ENCODE measurements around the gene AMMECR1.

Gene AMMECR1

GRCh38 chrX:110310000-110310790 lies 7.7 kb downstream of the AMMECR1 start:
- Histone ChIP-seq H3K27me3 (ENCODE audit: control insufficient read depth in 1 of 2, insufficient read depth in 2 of 2, low read length in 2 of 2) (no peaks in the 10 kb centered on the region), H3K27ac (ENCODE audit: low read depth, low read length) (no peak overlapping the region), H3K36me3 (ENCODE audit: insufficient read depth, low read length) (no peaks in the 10 kb centered on the region), H3K4me3 (ENCODE audit: low read depth in 1 of 2, low read length in 2 of 2) (no peak overlapping the region), H3K4me1 (ENCODE audit: insufficient read depth, low read length) (no peaks in the 10 kb centered on the region), H3K9me3 (ENCODE audit: low read length) (no peaks in the 10 kb centered on the region), H3K9ac (ENCODE audit: low read length) (no peak overlapping the region)

- Histone ChIP-seq H3K27ac (ENCODE audit: low read depth, low read length) (no peak overlapping the region), H3K27me3 (ENCODE audit: control insufficient read depth in 1 of 2, insufficient read depth in 2 of 2, low read length in 2 of 2) (no peaks in the 10 kb centered on the region), H3K9me3 (ENCODE audit: low read length) (no peaks in the 10 kb centered on the region), H3K4me1 (ENCODE audit: insufficient read depth, low read length) (no peaks in the 10 kb centered on the region), H3K36me3 (ENCODE audit: insufficient read depth, low read length) (no peaks in the 10 kb centered on the region), H3K4me3 (ENCODE audit: low read depth in 1 of 2, low read length in 2 of 2) (no peak overlapping the region), H3K9ac (ENCODE audit: low read length) (no peak overlapping the region)
Measured at GRCh38 chrX:110308220-110308619, 9.7 kb downstream of the AMMECR1 start.

GRCh38 chrX:110304884-110305283 lies 13.0 kb downstream of the AMMECR1 start:
- no peak overlapping the region for H3K9ac ChIP-seq (ENCODE audit: low read length)
- peaks cover 4% of the 10 kb centered on the region for H3K9me3 ChIP-seq (ENCODE audit: low read length)
- no peaks in the 10 kb centered on the region for H3K27me3 ChIP-seq (ENCODE audit: control insufficient read depth in 1 of 2, insufficient read depth in 2 of 2, low read length in 2 of 2)
- H3K4me1 ChIP-seq (ENCODE audit: insufficient read depth, low read length), result no peaks in the 10 kb centered on the region
- no peak overlapping the region for H3K27ac ChIP-seq (ENCODE audit: low read depth, low read length)
- H3K4me3 ChIP-seq (ENCODE audit: low read depth in 1 of 2, low read length in 2 of 2), result no peak overlapping the region
- no peaks in the 10 kb centered on the region for H3K36me3 ChIP-seq (ENCODE audit: insufficient read depth, low read length)

GRCh38 chrX:110304371-110304770 lies 13.5 kb downstream of the AMMECR1 start:
- Histone ChIP-seq H3K4me3 (ENCODE audit: low read depth in 1 of 2, low read length in 2 of 2) (no peak overlapping the region), H3K9ac (ENCODE audit: low read length) (no peak overlapping the region), H3K4me1 (ENCODE audit: insufficient read depth, low read length) (no peaks in the 10 kb centered on the region), H3K36me3 (ENCODE audit: insufficient read depth, low read length) (no peaks in the 10 kb centered on the region), H3K27me3 (ENCODE audit: control insufficient read depth in 1 of 2, insufficient read depth in 2 of 2, low read length in 2 of 2) (no peaks in the 10 kb centered on the region), H3K27ac (ENCODE audit: low read depth, low read length) (no peak overlapping the region), H3K9me3 (ENCODE audit: low read length) (peaks cover 4% of the 10 kb centered on the region)

- no peak overlapping the region for H3K9ac ChIP-seq (ENCODE audit: low read length)
- no peaks in the 10 kb centered on the region for H3K36me3 ChIP-seq (ENCODE audit: insufficient read depth, low read length)
- H3K27ac ChIP-seq (ENCODE audit: low read depth, low read length), result no peak overlapping the region
- no peaks in the 10 kb centered on the region for H3K4me1 ChIP-seq (ENCODE audit: insufficient read depth, low read length)
- no peak overlapping the region for H3K4me3 ChIP-seq (ENCODE audit: low read depth in 1 of 2, low read length in 2 of 2)
- H3K27me3 ChIP-seq (ENCODE audit: control insufficient read depth in 1 of 2, insufficient read depth in 2 of 2, low read length in 2 of 2), result no peaks in the 10 kb centered on the region
- H3K9me3 ChIP-seq (ENCODE audit: low read length), result peaks cover 4% of the 10 kb centered on the region
Measured at GRCh38 chrX:110302975-110303374, 14.9 kb downstream of the AMMECR1 start.

GRCh38 chrX:110301194-110301593 lies 16.7 kb downstream of the AMMECR1 start:
- Histone ChIP-seq H3K9ac (ENCODE audit: low read length) (no peak overlapping the region), H3K36me3 (ENCODE audit: insufficient read depth, low read length) (no peaks in the 10 kb centered on the region), H3K27me3 (ENCODE audit: control insufficient read depth in 1 of 2, insufficient read depth in 2 of 2, low read length in 2 of 2) (no peaks in the 10 kb centered on the region), H3K4me3 (ENCODE audit: low read depth in 1 of 2, low read length in 2 of 2) (no peak overlapping the region), H3K9me3 (ENCODE audit: low read length) (peaks cover 4% of the 10 kb centered on the region), H3K4me1 (ENCODE audit: insufficient read depth, low read length) (no peaks in the 10 kb centered on the region), H3K27ac (ENCODE audit: low read depth, low read length) (no peak overlapping the region)

GRCh38 chrX:110294087-110294486 lies 23.8 kb downstream of the AMMECR1 start:
- Histone ChIP-seq H3K9me3 (ENCODE audit: low read length) (no peaks in the 10 kb centered on the region), H3K4me3 (ENCODE audit: low read depth in 1 of 2, low read length in 2 of 2) (no peak overlapping the region), H3K36me3 (ENCODE audit: insufficient read depth, low read length) (no peaks in the 10 kb centered on the region), H3K27me3 (ENCODE audit: control insufficient read depth in 1 of 2, insufficient read depth in 2 of 2, low read length in 2 of 2) (no peaks in the 10 kb centered on the region), H3K4me1 (ENCODE audit: insufficient read depth, low read length) (no peaks in the 10 kb centered on the region), H3K9ac (ENCODE audit: low read length) (no peak overlapping the region), H3K27ac (ENCODE audit: low read depth, low read length) (no peak overlapping the region)

GRCh38 chrX:110293658-110294057 lies 24.2 kb downstream of the AMMECR1 start:
- Histone ChIP-seq H3K4me3 (ENCODE audit: low read depth in 1 of 2, low read length in 2 of 2) (no peak overlapping the region), H3K9ac (ENCODE audit: low read length) (no peak overlapping the region), H3K4me1 (ENCODE audit: insufficient read depth, low read length) (no peaks in the 10 kb centered on the region), H3K27ac (ENCODE audit: low read depth, low read length) (no peak overlapping the region), H3K27me3 (ENCODE audit: control insufficient read depth in 1 of 2, insufficient read depth in 2 of 2, low read length in 2 of 2) (no peaks in the 10 kb centered on the region), H3K36me3 (ENCODE audit: insufficient read depth, low read length) (no peaks in the 10 kb centered on the region), H3K9me3 (ENCODE audit: low read length) (no peaks in the 10 kb centered on the region)

- no peak overlapping the region for H3K4me3 ChIP-seq (ENCODE audit: low read depth in 1 of 2, low read length in 2 of 2)
- no peaks in the 10 kb centered on the region for H3K4me1 ChIP-seq (ENCODE audit: insufficient read depth, low read length)
- no peaks in the 10 kb centered on the region for H3K9me3 ChIP-seq (ENCODE audit: low read length)
- H3K27me3 ChIP-seq (ENCODE audit: control insufficient read depth in 1 of 2, insufficient read depth in 2 of 2, low read length in 2 of 2), result no peaks in the 10 kb centered on the region
- no peaks in the 10 kb centered on the region for H3K36me3 ChIP-seq (ENCODE audit: insufficient read depth, low read length)
- no peak overlapping the region for H3K27ac ChIP-seq (ENCODE audit: low read depth, low read length)
- H3K9ac ChIP-seq (ENCODE audit: low read length), result no peak overlapping the region
Measured at GRCh38 chrX:110287605-110288004, 30.3 kb downstream of the AMMECR1 start.

GRCh38 chrX:110286106-110286505 lies 31.8 kb downstream of the AMMECR1 start:
- H3K4me1 ChIP-seq (ENCODE audit: insufficient read depth, low read length), result no peaks in the 10 kb centered on the region
- H3K36me3 ChIP-seq (ENCODE audit: insufficient read depth, low read length), result no peaks in the 10 kb centered on the region
- no peak overlapping the region for H3K4me3 ChIP-seq (ENCODE audit: low read depth in 1 of 2, low read length in 2 of 2)
- H3K9ac ChIP-seq (ENCODE audit: low read length), result no peak overlapping the region
- H3K27me3 ChIP-seq (ENCODE audit: control insufficient read depth in 1 of 2, insufficient read depth in 2 of 2, low read length in 2 of 2), result no peaks in the 10 kb centered on the region
- no peaks in the 10 kb centered on the region for H3K9me3 ChIP-seq (ENCODE audit: low read length)
- H3K27ac ChIP-seq (ENCODE audit: low read depth, low read length), result no peak overlapping the region

GRCh38 chrX:110284159-110284558 lies 33.7 kb downstream of the AMMECR1 start:
- no peak overlapping the region for H3K4me3 ChIP-seq (ENCODE audit: low read depth in 1 of 2, low read length in 2 of 2)
- H3K27me3 ChIP-seq (ENCODE audit: control insufficient read depth in 1 of 2, insufficient read depth in 2 of 2, low read length in 2 of 2), result no peaks in the 10 kb centered on the region
- H3K4me1 ChIP-seq (ENCODE audit: insufficient read depth, low read length), result no peaks in the 10 kb centered on the region
- no peak overlapping the region for H3K9ac ChIP-seq (ENCODE audit: low read length)
- no peaks in the 10 kb centered on the region for H3K36me3 ChIP-seq (ENCODE audit: insufficient read depth, low read length)
- H3K9me3 ChIP-seq (ENCODE audit: low read length), result no peaks in the 10 kb centered on the region
- no peak overlapping the region for H3K27ac ChIP-seq (ENCODE audit: low read depth, low read length)

- Histone ChIP-seq H3K9me3 (ENCODE audit: low read length) (no peaks in the 10 kb centered on the region), H3K27me3 (ENCODE audit: control insufficient read depth in 1 of 2, insufficient read depth in 2 of 2, low read length in 2 of 2) (no peaks in the 10 kb centered on the region), H3K4me3 (ENCODE audit: low read depth in 1 of 2, low read length in 2 of 2) (no peak overlapping the region), H3K36me3 (ENCODE audit: insufficient read depth, low read length) (no peaks in the 10 kb centered on the region), H3K9ac (ENCODE audit: low read length) (no peak overlapping the region), H3K4me1 (ENCODE audit: insufficient read depth, low read length) (no peaks in the 10 kb centered on the region), H3K27ac (ENCODE audit: low read depth, low read length) (no peak overlapping the region)
Measured at GRCh38 chrX:110282922-110283321, 35.0 kb downstream of the AMMECR1 start.

Data from muscle layer of colon (tissue), 2 donors.